Right lung (tissue), 10 donors: ENCODE data around the gene NSUN7. TPM values are rescaled to one million over a fixed set of nuclear protein-coding genes. Genes with fewer than 3 reads are reported as not detected.
A peak's percentile ranks its signal among the peaks of the same experiment; 100 is the strongest.
"Not testable (repeated sequence)": the region's sequence is repeated elsewhere in the genome, so short reads cannot be mapped to it uniquely, and the experiment has no call there.

Experiments
- DNase-seq, 2 donors: peaks; one replicate each; pipeline ENCODE4 v3.0.0-alpha.2; 2013
- long read RNA-seq, 8 donors: transcript quantifications; one replicate each; lab custom pipeline, GENCODE V29; 2026
- polyA plus RNA-seq, 5 donors: library from polyadenylated mRNA; unstranded; fragments of 120-200 nt; gene quantifications; one replicate each; pipeline versions ENCODE4 v1.2.1 to v1.2.3, GENCODE V29; 2013; ENCODE audit warnings: inconsistent platforms in 1 of 5, low replicate concordance in 1 of 5; ENCODE audit not compliant: insufficient read length in 5 of 5, insufficient read depth in 1 of 5

The NSUN7 gene, protein sequence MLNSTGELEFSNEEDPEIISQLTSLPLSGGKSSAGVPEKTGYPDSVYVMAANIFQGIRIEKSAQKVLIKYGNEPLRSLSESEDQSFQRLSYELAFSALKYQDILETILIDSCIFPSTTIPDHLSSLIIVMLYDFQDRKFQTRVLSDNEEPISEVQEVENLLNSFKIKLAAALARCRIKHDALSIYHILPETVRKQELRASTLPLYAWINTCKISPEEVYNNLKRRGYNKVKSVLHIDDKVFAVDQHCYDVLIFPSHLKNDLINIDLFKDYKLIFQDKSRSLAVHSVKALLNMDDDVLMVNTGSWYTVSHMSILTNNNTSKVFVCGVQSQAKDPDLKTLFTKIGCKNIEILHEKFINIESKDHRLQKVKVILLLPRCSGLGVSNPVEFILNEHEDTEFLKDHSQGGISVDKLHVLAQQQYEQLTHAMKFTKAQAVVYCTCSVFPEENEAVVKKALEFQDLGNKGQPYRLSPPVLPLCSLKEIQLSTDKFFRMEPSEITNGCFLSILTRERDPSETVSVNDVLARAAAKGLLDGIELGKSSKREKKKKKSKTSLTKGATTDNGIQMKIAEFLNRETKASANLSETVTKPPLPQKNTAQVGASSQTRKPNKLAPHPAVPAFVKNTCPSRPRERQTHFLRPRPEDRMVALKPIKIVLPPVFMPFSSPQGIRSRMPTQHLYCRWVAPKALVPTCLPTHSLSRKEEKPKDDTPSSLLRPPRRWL
- polyA plus RNA-seq = 10 to 100 TPM; 11.5 to 19.7 (median 16.6) TPM
- long read RNA-seq, donor 1, partial matches to known transcripts = 0 of 5 reads
- long read RNA-seq, donor 1, other reads (novel, unspliced or antisense) = 0 of 5 reads
- long read RNA-seq, donor 2 = 0 reads
- long read RNA-seq, donor 3, partial matches to known transcripts = 0 of 1 reads
- long read RNA-seq, donor 3, other reads (novel, unspliced or antisense) = 0 of 1 reads
- long read RNA-seq, donor 4, partial matches to known transcripts = 0 of 1 reads
- long read RNA-seq, donor 4, other reads (novel, unspliced or antisense) = 0 of 1 reads
- long read RNA-seq, donor 5, partial matches to known transcripts = 0 of 4 reads
- long read RNA-seq, donor 5, other reads (novel, unspliced or antisense) = 0 of 4 reads
- long read RNA-seq, donor 6, partial matches to known transcripts = 0 of 3 reads
- long read RNA-seq, donor 6, other reads (novel, unspliced or antisense) = 0 of 3 reads
- long read RNA-seq, donor 7, partial matches to known transcripts = 0 of 3 reads
- long read RNA-seq, donor 7, other reads (novel, unspliced or antisense) = 0 of 3 reads
- long read RNA-seq, donor 8, partial matches to known transcripts = 0 of 1 reads
- long read RNA-seq, donor 8, other reads (novel, unspliced or antisense) = 0 of 1 reads

DNA sequence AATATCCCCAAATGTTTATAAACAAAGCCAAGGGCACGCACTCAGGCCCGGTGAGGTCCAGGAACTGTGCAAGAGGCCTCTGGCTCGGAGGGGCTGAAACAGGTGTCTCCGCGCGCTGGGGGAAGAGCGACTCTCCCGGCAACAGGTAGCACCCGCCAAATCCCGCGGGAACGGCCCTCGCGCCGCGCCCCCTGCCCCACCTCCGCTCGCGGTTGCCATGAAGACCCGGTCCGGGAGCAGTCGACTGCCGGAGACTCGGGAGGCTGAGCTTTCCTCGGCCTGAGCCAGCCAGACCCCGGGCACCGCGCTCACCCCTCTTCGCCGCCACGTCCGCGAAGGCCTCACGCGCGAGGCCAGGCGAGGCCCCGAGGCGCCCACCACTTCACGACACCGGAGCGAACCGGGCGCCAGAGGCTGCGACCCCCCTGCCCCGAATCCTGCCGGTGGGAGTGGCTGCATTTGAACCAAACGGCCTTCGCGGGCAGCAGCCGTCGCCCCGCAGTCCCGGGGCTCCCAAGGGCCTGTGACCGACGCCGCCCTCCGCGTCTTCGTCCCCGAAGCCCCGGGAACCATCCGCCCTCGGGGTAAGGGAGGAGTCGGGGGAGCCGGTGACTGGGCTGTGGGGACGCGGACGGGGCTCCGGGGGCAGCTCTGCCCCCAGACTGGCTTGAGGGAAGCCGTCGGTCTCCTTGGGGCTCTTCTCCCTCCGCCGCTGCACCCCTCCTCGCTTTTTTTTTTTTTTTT, at the start of gene NSUN7:
TSS of gene NSUN7 (plus strand) at position 239 of the 744 bp plus-strand sequence. CDS start 739 bp downstream, outside the sequence.
- peak; percentile 73 to 78 for DNase-seq

DNA sequence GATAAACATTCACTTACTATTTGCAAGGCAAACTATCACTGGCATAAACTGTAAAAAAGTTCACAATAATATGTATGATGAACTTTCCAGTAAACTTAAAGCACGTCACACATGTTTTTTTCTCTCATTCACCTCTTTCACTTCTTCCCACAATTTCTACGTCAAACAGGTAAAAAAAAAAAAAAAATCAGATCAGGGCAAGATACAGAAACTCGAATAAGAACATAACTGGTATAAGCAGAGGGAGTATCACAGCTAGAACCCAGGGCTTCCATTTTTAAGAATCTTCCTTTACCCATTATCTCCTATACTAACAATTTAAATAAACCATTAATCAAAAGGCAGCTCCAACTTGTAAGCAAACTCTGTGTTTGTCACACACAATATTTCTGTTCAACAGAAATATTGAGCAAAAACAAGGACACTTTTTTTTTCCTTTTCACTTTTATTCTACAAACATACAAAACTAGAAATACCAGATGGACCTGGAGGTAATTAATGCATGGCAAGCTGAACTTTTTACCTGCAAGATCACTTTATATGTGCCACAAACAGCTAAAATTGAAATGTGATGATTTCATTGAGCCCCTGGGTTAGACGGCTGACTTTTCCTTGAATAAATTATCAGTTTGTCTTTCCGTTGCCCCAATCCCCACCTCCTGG, 47.5 kb upstream of the NSUN7 start:
- peak in 1 of 2 donors; percentile 11 for DNase-seq

DNA sequence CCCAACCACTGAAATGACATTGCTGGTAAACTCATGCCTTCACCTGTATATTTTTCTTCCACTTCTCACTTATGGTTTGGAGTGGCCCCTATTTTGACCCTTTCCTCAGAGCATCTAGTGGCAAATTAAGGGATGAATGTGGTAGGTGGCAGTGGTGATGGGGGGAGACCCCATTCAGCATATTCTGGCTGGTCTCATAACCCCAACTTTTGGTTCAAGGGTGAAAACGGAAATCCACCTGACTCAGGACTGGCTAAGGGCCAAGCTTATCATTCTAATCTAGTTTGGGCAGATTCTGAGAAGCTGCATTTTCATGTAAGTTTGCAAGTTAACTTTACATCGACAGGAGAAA, 47.0 kb upstream of the NSUN7 start:
- DNase-seq = peak in 1 of 2 donors; percentile 15

DNA sequence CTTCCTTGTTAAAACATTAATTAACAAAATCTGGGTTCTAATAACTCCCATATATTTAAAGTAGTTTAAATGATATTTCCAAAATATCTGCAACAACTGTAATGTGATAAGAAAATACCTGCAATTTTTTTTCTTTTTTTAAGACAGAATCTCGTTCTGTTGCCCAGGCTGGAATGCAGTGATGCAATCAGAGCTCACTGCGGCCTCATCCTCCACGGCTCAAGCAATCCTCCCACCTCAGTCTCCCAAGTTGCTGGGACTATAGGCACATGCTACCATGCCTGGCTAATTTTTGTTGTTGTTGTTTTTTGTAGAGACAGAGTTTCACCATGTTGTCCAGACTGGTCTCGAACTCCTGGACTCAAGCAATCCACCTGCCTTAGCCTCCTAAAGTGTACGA, 45.7 kb upstream of the NSUN7 start:
- no peak for DNase-seq

- no peak for DNase-seq
These were observed 39.1 kb upstream of the NSUN7 start for GRCh38 chr4:40710484-40711254.

GRCh38 chr4:40713001-40713400, 36.8 kb upstream of the NSUN7 start:
- DNase-seq = not testable (repeated sequence)

DNA sequence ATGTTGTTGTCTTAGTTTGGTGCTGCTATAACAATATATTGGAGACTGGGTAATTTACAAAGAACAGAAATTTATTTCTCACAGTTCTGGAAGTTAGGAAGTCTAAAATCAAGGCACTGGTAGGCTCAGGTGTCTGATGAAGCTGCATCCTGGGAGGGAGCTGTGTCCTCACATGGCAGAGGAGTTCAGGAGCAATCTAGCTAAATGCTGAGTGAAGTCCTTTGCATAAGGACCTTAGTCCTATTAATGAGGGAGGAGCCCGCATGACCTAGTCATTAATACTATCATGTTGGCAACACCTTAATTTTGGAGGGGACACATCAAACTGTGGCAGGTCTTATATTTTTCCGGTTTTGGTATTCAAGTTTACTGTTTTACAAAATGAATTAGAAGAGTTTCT, 36.0 kb upstream of the NSUN7 start:
- DNase-seq = no peak

DNA sequence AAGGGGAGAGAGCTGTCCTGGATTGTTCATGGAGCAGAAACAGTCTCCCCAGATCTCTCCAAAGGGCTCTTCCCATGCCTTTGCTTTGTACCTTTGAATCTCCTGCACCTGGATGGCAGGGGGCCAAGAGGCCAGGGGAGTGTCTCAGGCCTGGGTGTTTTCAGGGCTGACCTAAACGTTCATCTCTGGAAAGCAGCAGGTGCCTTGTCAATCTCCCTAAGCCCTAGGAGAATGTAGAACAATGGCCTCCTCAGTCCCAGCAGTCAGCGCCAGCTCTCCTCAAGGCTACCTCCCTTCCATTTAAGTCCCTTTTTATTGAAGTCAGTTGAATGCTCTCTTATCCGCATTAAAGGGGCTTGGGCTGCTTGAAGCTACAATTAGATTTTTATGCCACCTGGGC, 31.2 kb upstream of the NSUN7 start:
- DNase-seq = no peak

DNA sequence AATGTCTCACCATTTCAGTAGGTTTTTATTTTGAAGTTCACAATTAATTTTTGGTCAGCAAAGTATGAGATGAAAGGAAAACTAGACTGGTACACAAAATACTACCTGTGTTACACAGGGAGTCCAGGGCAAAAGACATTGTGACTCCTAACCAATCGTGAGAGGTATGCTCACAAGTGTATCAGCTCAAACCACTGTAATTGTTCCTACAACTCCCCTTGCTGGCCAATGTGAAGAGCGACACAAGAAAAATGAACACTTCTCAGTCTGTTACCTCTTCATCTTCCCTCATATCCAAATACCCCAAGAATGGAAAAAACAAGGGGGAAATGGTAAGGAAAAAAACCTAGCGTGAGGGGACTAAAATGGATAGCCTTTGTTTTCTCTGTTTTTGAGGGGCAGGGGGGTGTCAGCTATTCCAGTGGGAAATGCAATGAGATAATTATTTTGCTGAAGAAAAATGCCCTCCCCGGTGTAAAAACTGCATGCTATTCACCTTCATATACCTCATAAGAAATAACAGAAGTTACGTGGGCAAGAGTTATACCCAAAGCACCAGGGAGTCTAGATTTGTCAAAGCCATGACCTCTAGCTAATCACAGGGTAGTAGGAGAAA, 30.6 kb upstream of the NSUN7 start:
- peak in 1 of 2 donors; percentile 21 for DNase-seq

- no peak for DNase-seq
These were observed 29.4 kb upstream of the NSUN7 start for GRCh38 chr4:40720351-40720750.

DNA sequence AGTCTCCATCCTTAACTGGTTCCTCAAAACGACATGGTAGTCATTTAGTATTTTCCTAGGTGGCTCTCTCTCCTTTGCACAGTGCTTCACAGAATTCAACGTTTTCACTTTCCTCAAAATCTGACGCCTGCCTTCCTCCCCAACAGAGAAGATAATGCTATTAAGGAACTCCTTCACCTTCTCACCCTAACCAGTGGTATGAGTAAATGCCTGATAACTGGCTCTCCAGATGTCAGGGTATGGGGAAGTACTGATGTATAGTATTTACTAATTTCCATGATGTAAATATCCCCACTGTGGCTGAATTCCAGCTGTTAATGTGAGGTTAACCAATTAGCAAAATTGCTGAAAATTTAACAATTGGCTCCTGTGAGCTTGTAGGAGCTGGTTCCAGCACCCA, 28.8 kb upstream of the NSUN7 start:
- no peak for DNase-seq

GRCh38 chr4:40721730-40722171, 28.0 kb upstream of the NSUN7 start:
- no peak for DNase-seq

GRCh38 chr4:40722576-40723161, 27.1 kb upstream of the NSUN7 start:
- no peak for DNase-seq

GRCh38 chr4:40723728-40724127, 26.0 kb upstream of the NSUN7 start:
- no peak for DNase-seq

- DNase-seq = no peak
These were observed 21.4 kb upstream of the NSUN7 start for GRCh38 chr4:40728333-40728732.

DNA sequence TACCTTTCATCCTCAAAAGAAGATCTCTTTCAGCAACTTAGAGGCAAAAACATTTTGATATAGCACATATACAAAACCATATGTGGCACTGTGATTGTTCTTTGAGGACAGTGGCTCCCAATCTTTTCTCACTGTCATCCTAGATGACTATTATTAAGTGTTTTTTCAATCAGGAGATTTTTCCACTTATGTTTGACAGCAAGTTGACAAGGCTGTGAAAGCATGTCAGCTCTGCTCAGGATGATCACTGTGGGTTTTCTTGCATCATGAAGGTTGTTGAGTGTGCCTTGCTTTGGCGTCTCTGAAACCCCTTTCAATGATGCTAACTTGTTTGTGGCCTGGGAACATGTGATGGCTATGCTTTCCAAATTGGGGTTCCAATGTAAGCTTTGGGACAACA, 20.2 kb upstream of the NSUN7 start:
- DNase-seq = no peak

DNA sequence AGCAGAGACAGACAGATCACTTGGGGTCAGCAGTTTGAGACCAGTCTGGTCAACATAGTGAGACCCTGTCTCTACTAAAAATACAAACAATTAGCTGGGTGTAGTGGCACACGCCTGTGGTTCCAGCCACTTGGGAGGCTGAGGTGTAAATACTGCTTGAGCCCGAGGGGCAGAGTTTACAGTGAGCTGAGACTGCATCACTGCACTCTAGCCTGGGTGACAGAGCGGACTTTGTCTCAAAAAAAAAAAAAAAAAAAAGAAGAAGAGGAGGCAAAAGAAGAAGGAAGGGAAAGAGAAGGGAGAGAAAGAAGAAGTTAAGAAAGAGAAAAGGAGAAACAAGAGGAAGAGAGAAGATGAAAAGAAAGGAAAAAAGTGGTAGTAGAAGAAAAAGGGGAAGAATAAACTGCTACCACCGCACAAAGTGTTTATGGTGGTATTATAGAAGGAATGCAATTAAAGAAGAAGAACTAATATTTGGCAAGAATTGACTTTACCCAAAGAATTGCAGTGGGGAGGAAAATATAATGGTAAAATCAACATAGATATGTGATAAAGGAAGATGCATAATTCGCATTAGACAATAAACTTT, 19.6 kb upstream of the NSUN7 start:
- no peak for DNase-seq

- no peak for DNase-seq
These were observed 18.4 kb upstream of the NSUN7 start for GRCh38 chr4:40731361-40731760.
